Stimulated activated CD8-positive, alpha-beta memory T cell treated with anti-CD3 and anti-CD28 coated beads, Interleukin-12 subunit alpha, Interleukin-12 subunit beta, amount 100 ng/mL, for 4 hours (primary cell): ENCODE results near the gene SNX22.
A peak's percentile ranks its signal among the peaks of the same experiment; 100 is the strongest.

ENCODE experiments used
- DNase-seq: peaks from one replicate; pipeline ENCODE4 v3.0.0-alpha.2; 2020; ENCODE audit warnings: low read depth

Gene SNX22

DNA sequence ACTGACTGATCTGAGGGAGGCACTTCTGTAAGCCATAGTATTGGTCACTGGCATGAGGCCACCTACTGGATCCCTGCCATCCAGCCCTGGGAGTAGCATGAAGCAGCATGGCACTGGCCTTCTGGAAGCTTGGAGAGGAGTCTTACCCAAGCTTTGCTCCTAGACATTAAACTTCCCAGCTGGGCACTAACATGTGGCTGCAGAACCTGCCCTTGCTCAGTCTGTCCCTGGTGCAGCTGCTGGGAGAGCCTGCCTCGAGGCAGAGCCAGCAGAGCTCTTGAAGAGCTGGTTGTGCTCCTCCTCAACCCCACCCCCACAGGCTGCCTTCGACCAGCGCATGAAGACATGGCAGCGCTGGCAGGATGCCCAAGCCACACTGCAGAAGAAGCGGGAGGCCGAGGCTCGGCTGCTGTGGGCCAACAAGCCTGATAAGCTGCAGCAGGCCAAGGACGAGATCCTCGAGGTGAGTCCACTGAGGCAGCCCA is 17.1 kb upstream of the SNX22 start:
- DNase-seq = no peak

DNA sequence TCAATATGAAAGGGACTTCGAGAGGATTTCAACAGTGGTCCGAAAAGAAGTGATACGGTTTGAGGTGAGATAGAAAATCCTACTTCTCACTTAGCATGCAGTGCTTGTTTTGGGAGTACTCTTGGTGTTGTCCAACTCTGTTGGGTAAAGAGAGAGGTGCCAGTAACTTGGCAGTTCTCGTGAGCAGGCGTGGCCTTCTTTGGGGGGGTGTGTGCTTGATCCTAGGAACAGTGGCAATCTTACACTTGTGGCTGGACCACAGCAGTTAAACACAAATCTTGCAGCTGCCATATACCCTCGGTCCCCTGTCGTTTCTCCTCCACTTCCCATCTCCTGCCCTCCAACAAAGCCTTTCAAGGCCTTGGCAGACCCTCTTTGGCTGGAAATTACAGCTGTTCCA is 15.2 kb upstream of the SNX22 start:
- no peak for DNase-seq

DNA sequence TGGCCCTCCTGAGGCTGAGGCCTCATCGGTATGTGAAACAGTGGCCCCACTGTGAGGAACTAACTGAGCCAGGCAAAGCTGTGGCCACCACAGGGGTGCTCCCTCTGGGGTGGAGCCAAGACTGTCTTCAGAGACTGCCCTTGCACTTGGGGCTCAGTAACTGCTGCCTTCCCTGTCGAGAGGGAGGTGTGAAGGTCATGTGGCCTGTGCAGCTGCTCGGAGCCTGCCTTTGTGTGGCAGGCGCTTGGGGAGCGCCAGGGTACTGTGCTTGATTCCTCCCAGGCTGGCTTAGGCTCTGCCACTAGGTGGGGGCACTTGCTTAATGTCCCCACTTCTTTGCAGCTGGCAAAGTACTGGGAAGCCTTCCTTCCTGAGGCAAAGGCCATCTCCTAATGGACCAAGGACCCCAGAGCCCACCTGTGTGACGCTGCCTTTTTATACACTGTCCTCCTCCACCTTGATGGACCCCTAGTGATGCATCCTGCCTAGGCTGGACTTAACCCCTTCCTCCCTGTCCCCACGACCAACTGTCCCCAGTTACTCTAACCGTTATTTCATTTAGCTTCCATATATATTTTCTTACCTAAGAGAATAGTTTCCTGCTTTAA is 14.2 kb upstream of the SNX22 start:
- no peak for DNase-seq

DNA sequence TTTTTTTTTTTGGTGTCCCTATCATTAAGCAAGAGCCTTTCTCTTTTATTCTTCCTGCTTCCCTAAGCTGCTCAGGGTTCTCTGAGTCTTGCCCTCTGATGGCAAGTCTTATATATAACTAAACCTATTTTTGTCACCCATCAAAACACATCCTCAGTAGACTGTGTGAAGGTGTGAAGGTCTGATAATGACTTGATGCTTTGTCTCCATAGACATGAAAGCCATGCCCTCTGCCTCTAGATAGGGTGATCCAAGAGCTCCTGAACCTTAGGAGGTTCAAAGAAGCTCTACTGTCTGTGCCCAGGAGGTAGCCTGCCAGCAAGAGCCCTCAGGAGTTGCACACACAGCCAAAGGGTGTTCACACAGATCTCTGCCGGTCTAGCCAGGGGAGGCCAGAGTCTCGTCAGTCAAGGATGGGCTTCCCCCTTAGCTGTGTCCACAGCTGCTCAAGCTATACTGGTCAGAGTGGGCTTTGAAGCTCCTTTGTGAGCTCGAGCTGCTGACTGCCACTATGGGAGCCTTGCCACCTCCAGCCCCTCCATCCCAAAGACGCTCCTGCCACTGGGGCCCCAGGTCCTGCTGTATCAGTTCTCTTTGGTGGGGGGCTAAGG is 13.1 kb upstream of the SNX22 start:
- no peak for DNase-seq

DNA sequence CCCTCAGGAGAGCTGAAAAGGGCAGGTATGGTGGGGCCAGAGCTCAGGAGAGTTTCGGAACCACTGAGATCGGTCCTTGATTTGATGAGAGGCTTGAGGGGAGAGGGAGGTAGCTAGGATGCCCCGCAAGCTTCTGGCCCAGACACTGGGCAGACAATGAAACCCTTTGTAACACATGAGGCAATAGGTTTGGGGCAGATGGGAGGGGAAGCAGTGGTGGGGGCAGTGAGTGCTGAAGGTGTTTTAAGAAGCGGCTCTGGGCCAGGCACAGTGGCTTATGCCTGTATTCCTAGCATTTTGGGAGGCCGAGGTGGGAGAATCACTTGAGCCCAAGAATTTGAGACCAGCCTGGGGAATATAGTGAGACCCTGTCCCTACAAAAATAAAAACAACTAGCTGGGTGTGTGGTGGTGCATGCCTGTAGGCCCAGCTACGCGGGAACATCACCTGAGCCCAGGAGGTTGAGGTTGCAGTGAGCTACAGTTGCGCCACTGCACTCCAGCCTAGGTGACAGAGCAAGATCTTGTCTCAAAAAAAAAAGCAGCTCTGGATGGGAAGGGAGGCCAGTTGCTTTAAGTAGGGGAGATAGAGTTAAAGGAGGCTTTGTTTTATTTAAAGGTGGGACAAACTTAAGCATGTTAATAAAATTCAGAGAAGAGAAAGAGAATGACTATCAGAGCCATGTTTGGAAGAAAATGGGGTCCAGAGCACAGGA is 9.6 kb upstream of the SNX22 start:
- no peak for DNase-seq

DNA sequence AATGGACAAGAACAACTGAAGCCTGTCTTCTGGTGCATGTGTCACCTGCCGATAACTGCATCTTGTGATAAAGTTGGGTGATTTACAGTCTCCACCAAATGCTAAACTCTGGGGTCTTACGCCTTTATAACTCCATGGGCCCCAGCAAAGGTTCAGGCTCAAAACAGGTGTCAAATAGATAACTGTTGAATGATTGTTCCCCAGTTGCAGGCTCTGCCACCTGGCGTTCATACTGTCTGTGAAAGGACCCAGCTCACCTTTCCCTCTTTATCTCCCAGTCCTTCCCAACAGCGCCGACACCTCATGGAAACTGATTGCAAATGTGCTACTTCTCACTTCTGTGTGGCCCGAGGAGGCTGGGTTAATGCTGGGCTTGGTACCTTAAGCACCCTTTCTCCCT is 8.3 kb upstream of the SNX22 start:
- no peak for DNase-seq

DNA sequence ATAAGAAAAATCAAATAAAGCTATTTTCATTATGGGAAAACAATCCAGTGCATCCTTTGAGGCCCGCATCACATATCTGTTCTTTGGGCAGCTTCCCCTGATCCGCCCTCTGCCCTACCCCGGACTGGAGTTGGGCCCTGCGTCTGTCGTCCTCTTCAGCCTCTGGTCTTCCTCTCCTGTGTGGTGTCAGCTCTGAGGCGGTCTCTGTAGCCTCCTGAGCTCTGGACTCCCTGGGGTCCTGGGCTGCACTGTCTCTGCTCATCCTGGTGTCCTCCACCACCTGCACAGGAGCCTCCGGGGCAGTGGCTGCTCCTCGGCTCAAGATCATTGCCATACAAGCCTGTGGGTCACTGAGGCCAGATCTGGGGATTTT is 7.4 kb upstream of the SNX22 start:
- no peak for DNase-seq

DNA sequence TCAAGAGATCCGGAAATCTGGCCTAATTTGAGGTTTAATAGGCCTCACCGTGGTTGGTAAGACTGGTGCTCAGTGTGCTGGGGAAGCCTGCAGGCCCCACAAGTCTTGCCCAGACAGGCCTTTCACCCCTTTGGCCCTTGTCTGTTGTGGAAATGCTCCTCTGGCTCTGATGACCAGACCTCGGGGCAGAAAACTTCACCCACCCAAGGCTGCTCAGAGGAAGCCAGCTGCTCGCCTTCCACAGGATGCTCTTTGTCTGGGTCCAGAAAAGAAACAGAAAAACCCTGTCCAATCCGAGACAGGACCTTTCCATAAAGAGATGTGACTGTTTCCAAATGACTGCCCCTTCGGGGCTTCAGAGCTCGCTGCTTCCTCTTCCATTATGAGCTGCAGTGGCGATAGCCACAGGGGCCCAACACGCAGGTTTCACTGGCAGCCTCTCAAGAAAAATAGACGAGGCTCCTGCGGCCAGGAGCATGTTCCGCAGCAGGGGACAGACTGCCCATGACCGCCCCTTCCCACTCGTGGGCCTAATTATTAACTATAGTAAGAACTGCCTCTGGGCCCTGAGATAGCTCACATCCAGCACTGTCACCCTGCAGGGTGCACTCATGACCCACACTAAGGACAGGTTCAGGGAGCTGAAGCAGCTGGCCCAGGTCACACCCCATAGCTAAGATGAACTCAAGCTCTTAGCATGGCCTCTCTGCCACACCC is 6.8 kb upstream of the SNX22 start:
- DNase-seq = no peak

DNA sequence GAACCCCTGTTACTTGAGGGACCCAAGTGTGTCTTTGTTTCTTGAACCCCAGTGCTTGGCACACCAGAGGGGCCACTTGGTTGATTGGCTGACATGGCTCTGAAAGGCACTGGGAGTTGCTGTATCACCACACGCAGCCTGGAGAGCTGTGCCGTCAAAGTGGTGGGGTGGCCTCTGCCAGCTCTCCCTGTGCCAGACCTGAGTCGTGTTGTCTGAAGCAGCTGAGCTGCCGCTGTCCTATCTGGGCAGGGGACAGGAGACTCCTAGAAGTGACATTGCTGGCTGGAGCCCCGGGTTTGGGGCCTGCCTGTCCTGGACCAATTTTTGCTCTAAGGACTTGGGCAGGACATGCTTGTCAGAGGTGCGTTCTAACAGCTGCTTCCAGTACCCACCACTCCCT is 5.5 kb upstream of the SNX22 start:
- no peak for DNase-seq

DNA sequence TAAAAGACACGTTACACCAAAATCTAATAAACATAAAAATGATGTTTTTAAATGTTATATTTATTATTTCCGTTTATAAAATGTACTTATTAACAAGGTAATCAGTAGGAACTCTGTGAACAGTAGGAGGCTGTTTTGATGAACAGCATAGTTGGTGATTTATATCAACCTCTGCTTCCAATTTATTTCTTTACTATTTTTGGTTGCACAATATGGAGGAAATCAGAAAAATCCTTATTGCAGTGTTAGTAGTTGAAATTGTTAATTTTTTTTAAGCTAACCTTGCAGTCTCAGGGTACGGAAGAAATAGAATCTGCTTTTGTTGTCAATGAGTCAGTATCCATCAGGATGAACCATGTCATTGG is 5.0 kb upstream of the SNX22 start:
- no peak for DNase-seq

DNA sequence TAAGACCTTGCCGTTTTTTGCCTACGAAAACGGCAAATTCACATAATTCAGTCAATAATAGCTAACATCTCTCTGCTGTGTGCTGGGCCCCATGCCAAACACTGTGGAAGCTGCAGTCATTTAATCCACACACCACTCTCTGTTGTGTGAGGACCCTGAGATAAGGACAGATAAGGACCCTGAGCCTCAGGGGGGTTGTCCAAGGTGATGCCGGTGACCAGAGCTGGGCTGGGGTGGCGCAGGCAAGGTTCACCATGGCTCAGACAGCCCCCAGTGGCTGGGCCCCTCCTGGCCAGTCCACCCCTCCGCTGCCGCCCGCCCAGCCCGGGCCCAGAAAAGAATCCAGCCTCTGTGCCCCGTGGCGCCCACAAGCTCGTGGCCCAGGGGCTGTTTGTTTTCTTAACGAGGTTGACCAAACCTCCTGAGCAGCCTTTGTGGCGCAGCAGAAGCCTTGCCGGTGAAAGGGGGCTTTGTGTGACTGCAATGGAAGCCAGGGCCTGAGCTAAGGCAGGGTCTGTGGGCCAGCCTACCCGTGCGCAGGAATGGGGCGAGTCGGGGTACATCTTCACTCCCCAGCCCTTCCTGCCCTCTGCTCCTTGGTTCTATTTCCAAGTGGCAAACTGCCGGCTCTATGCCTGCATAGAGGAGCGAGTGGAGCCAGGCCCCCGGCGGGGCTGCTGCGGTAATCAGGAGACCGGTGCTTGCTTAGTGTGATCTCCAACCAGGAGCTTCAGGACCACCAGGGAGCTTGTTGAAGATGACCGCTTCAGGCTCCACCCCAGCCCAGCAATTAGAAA is 4.4 kb upstream of the SNX22 start:
- no peak for DNase-seq

DNA sequence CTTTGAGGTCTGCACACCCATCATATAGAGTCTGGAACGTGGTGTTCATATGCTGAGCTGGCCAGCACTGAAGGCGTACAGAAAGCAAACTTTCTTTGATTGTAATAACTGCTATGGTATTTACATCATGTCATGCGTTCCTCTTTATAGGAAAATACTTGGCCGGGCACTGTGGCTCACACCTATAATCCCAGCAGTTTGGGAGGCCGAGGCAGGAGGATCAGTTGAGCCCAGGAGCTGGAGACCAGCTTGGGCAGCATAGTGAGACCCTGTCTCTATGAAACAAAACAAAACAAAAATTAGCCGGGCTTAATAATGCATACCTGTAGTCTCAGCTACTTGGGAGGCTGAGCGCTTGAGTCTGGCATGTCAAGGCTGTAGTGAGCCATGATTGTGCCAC is 3.4 kb upstream of the SNX22 start:
- DNase-seq = no peak

DNA sequence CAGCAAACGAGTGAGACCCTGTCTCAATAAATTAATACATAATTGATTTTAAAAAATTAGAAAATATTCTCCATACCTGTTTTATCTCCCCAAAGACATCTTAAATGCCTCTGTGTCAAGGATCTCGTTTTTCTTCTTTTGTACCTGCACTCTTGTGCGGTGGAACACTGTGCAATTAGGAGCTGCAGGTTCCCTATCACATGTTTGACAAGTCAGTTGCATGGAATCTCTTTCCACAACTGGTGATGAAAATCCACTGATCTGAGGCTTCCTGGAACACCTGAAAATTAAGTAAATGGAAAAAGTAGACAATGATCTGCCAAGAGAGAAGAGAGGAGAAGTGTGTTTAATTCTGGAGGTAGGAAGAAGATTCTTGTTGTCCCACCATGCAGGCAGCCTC is 3.0 kb upstream of the SNX22 start:
- DNase-seq = no peak

DNA sequence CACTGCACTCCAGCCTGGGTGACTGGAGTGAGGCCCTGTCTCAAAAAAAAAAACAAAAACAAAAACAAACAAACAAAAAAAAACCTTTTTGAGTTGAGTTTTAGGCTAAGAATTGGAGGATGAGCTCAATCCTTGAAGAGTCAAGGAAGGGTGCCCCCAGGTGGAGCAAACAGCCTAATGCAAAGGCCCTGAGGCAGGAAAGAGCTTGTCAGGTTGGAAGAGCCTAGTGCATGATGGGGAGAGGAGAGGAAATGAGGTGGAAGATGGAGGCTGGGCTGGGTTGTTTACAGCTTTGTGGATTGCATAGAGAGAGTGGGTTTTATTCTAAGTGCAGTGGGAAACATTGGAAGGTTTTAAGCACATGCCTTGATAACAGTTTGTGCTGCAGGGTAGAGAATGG is 2.1 kb upstream of the SNX22 start:
- no peak for DNase-seq

DNA sequence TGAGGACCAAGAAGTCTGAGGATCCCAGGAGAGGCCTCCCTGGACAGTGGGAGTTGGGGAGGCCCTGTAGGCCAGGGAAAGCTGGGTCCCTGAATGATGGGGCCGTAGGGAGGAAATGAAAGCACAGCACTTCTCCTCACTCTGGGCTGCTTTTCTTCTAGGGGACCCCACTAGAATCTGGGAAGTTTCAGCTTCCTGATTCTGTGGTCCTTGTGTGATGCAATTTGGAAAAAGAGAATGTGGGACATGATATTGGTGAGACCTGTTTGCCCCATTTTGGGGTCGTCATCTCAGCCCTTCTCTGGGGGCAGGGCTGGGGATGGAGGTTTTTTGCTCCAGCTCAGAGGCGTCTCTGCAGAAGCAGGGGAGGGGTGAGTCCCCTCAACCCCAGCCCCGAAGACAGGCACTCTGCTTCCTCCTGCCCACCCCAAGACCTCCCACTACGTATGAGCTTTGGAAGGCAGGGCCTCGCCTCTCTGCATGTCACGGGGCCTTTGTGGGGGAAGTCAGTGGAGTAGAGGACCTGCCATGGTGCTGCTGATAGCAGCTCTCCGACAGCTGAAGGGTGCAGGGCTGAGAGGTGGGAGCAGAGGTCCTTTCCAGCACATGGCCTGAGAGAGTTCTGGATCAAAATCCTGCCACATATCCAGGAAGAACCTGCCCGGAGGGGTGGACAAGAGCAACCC is 1.5 kb upstream of the SNX22 start:
- no peak for DNase-seq

DNA sequence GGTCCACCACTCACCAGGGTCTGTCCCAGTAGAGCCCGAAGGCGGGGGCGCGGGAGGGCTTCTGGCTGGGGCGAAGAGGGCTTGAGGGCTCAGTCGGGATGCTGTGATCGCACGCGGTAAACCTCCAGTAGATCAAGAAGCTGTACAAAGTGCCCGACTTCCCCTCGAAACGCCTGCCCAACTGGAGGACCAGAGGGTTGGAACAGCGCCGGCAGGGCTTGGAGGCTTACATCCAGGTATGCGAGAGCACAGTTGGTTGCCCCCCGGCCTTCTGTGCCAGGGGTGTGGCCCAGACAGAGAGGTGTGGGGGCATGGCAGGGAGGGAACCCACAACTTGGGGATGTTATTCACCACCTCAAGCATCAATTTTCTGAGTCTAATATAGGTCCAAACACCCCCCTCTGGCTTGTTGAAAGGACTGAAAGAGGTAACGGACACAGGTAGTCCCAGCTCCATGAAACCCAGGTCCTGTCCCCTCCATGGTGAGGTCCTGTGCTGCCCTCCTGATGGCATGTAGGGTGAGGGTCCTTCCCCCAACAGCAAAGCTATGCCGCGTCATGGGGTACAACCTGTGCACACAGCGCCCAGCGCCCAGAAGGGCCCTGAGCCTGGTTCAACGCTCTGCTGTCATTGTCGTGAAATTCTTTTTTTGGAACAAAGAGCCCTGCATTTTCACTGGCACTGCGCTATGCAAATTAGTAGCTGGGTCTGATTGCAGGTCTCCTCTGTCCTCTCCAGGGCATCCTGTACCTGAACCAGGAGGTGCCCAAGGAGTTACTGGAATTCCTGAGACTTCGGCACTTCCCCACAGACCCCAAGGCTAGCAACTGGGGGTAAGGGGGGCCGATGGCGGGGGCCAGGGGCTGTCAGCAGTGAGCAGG is 1.2 kb downstream of the SNX22 start:
- no peak for DNase-seq

DNA sequence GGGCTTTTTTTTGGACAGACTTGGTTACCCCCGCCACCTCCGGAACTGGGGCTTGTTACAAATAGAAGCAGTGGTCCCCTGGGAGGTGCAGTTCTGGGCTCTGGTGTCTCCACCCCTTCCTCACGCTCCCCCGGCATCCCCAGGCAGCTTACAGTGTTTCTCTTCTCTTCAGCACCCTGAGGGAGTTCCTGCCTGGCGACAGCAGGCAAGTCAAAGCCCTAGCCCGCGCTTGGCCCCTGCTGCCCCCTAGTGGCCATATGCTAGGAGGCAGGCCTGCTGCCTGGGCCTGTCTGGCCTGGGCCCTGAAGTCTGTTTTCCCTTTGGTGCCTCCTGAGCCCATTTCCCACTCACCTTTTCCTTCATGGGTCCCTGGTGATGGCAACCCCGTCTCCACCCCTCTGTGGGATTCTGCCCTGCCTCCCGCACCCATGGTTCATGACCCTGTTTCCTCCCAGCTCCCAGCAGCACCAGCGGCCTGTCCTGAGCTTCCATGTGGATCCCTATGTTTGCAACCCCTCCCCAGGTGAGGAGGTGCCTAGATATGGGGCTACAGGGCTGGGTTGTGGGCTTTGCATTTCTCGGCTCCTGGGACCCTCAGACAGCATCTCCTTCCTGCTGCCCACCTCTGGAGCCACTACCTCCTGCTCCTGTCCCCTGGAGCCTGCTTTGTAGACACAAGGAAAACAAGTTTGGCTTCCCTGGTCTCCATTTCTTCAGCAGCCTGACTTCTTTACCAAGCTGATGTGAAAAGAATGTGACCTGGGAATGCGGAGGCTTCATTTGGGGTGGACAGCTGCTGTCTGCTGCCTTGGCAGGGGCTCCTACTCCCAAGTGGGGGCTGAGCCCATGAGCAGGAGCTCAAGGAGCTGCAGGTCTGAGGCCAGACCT is 2.2 kb downstream of the SNX22 start:
- DNase-seq = peak; percentile 77

DNA sequence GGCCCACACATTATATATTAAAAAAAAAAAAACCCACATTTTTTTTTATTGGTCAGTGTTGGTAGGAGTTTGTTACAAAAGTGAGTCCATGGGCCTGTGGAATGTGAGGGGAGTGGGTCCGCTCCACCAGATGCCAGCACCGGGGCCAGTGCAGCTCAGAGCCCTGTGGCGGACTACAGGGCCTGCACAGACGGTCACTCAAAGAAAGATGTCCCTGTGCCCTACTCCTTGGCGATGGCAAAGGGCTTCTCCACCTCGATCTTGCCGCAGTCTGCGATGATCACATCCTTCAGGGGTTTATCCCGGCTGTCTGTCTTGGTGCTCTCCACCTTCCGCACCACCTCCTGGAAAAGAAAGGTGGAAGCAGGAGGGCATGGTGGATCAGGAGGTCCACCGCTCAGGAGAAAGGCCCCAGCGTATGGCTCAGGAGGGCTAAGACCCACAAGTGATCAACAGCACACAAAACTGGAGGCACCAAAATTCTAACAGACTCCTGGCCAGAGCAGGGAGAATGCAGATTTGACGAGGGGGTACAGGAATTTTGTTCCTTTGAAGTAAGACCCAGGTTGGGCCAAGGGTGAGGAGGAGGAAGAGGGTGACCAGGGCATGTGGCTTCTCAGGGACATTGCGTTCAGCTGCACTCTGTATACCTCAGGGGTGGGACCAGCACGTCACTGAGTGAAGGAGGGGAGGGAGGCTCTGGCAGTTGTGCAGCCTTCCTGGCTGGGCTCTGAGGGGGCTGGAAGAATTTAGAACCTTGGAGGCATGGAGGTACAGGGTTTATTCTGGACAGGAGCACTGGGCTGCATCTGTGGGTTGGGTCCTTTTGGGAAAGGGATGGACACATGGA is 4.5 kb downstream of the SNX22 start:
- DNase-seq = no peak
